Thyroid gland (tissue), 4 donors: Measurements from ENCODE around the gene CECR2.

Source experiments
- POLR2A ChIP-seq, 2 donors: fragments of 450-650 bp; IDR thresholded peaks; one replicate each; pipeline ENCODE4 v1.6.1; 2017; ENCODE audit warnings: antibody characterized with exemption in 2 of 2, mild to moderate bottlenecking in 2 of 2, moderate library complexity in 1 of 2
- TF ChIP-seq, protein P1 (sequence below), 6 experiments: fragments of 200-600 bp in 3 of 6; fragments of 450-650 bp in 3 of 6; sonication (generic) in 3 of 6; IDR thresholded peaks; one replicate each; pipeline ENCODE4 v1.5.1; 2016 to 2019; ENCODE audit warnings: antibody characterized with exemption in 6 of 6, mild to moderate bottlenecking in 2 of 6, inconsistent platforms in 1 of 6, moderate library complexity in 1 of 6

DNA sequence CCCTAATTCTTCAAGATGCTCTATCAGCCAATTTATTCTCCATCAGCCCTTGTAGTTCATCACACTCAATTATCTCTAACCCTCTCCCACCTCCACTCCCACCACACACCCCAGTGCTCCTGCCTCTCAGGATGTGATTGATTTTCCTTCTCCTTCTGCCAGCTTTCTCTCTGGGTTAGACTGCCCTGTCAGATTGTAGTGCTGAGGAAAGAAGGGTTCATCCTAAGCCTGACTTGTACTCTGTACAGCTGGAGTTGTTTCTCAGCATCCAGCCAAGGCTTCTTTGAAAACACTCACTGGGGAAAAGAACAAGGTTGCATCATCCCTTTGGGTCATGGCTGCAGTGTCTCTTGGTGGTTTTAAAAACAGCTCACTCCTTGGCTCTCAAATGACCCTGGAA is 61.2 kb downstream of the CECR2 start:
- no peak for TF ChIP-seq POLR2A (IDR thresholded peaks at IDR 0.05)
- TF ChIP-seq, protein P1, sequence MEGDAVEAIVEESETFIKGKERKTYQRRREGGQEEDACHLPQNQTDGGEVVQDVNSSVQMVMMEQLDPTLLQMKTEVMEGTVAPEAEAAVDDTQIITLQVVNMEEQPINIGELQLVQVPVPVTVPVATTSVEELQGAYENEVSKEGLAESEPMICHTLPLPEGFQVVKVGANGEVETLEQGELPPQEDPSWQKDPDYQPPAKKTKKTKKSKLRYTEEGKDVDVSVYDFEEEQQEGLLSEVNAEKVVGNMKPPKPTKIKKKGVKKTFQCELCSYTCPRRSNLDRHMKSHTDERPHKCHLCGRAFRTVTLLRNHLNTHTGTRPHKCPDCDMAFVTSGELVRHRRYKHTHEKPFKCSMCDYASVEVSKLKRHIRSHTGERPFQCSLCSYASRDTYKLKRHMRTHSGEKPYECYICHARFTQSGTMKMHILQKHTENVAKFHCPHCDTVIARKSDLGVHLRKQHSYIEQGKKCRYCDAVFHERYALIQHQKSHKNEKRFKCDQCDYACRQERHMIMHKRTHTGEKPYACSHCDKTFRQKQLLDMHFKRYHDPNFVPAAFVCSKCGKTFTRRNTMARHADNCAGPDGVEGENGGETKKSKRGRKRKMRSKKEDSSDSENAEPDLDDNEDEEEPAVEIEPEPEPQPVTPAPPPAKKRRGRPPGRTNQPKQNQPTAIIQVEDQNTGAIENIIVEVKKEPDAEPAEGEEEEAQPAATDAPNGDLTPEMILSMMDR (IDR thresholded peaks at IDR 0.05): no peak
